Stimulated activated CD4-positive, alpha-beta T cell treated with anti-CD3 and anti-CD28 coated beads, Interleukin-1b, Interleukin-23, amount 100 ng/mL, for 1 hour (primary cell): ENCODE results near the gene FBXL13.
"Not testable (repeated sequence)": the region's sequence is repeated elsewhere in the genome, so short reads cannot be mapped to it uniquely, and the experiment has no call there.

Experiments
- DNase-seq, 2 donors: peaks; one replicate each; pipeline ENCODE4 v3.0.0-alpha.2; 2020; ENCODE audit warnings: low read depth in 2 of 2

Gene FBXL13

GRCh38 chr7:102935450-102936115 lies 139.0 kb downstream of the FBXL13 start:
- no peak for DNase-seq

DNA sequence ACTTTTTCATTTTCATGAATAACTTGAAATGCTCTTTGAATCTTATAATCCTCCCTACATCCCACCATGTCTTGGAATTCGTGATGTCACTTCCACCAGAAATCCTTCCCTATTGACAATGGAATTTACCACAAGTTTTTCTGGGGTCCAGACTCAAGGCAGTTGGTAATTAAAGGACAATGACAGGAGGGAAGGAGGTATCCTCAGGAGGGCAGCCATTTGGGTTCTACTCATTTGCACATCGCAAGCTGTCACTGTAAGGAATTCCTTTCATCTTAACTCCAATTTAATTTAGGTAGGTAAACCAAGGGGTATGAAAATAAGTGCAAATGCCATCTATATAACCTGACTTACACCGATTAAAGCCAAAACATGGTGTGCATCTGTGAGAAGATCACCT lies 139.9 kb downstream of the FBXL13 start:
- no peak for DNase-seq

DNA sequence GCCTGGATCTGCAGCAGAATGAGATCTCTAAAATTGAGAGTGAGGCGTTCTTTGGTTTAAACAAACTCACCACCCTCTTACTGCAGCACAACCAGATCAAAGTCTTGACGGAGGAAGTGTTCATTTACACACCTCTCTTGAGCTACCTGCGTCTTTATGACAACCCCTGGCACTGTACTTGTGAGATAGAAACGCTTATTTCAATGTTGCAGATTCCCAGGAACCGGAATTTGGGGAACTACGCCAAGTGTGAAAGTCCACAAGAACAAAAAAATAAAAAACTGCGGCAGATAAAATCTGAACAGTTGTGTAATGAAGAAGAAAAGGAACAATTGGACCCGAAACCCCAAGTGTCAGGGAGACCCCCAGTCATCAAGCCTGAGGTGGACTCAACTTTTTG lies 140.4 kb downstream of the FBXL13 start:
- DNase-seq = no peak

GRCh38 chr7:102933763-102934162 lies 140.8 kb downstream of the FBXL13 start:
- no peak for DNase-seq

GRCh38 chr7:102931757-102932156 lies 142.8 kb downstream of the FBXL13 start:
- DNase-seq = no peak

- no peak for DNase-seq
Measured at GRCh38 chr7:102927312-102927933, 147.2 kb downstream of the FBXL13 start.

DNA sequence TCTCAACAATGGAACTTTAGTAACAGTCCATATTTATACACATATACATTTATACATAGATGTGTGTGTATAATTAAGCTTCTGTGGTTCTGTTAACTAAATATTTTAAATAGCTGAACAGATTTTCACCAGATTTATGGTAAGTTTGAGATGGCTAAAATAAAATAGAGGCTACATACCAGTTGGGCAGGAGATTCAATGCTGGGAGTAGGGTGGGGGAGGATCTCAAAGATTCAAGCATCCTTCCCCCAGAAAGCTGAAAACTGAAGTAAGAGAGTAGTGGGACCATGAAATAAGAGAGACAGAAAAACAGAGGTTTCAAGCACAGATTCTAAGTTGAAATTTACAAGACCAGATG lies 147.8 kb downstream of the FBXL13 start:
- DNase-seq = no peak

DNA sequence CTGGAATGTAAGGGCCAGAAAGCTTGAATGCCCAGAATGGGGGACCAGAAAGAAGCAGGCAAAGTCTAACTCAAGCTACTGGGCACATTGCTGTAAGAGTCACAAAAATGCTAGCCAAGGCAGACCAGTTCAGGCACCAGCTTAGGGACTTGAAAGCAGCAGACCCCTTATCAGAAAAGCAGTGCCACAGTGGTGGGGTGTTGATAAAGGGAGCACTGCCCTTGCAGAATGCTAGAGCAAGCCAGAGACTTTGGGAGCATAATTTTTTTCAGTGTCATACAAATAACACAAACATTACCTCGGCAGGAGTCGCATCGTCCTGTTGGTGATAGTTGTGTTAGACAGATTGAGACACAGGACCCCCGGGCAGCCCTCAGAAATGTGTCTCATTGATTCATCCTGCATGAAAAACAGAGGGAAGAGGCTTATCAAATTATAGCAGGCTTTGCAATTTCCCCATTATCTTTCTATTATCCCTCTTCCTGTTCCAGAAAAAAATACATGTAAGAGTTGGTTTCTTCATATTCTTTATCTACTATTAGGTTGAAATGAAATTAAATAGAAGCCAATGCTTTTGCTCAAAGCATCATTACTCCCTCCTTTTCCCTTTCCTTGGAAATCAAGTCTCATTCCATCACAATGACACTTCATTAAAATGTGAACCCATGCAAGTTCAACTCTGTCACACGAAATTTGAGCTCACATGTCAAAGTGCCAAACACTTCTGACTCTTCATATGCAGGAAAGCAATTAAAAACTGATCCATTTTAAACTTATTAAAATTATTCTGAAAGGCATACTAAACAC lies 148.4 kb downstream of the FBXL13 start:
- no peak for DNase-seq

DNA sequence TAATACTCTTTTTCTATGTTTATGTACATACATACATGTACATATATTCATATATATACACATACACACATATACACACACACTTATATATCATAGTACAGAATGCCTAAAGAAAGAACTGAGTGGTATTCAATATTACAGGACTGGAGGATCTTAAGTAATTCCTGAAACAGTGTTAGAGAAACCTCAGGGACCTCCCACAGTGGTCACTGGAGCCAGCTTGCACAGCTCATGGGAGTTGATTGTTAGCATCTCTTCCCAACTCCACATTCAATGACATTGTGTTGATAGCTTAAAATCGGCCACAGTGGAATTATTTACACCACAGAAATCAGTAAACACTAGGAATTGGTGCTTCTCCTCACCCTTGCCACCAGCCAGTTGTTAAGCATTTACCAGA lies 155.8 kb downstream of the FBXL13 start:
- DNase-seq = no peak

DNA sequence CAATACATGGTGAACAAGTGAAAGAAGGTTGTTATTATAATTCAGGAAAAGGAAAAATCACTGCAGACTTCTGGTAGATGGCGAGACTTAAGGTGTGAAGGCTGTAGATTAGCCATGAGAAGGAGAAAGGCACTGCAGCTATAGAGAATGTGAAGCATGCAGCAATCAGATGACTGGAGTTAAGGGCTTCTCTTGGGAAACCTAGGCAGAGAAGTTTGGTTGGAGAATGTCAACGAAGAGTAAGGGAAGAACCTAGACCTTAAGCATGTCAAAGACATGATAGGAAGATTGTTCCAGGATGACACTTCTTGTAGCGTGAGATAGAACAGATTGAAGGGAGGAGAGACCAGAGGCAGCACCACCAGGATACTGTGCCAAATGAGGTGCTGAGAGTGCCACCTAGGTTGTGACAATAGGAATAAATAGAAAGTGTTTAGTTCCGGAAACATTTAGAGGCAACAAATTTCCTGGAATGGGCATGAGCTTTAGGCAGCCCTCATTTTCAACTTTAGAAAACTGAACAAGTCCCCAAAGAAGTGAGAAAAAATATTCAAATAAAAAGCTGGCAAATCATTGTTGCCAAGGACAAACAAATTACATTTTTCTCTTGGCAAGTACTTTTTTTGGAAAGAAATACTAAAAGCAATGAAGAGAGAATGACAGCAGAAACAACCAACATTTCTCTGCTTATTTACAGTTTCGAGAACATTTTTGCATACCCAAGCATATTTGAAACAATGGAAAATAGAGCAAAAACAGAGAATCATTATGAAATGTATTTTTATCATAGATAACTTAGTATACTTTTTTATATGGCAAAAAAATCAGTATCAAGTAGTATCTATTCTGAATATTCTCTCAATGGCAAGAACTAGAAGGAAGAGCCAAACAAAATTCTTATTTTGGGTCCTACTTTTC lies 156.9 kb downstream of the FBXL13 start:
- no peak for DNase-seq

DNA sequence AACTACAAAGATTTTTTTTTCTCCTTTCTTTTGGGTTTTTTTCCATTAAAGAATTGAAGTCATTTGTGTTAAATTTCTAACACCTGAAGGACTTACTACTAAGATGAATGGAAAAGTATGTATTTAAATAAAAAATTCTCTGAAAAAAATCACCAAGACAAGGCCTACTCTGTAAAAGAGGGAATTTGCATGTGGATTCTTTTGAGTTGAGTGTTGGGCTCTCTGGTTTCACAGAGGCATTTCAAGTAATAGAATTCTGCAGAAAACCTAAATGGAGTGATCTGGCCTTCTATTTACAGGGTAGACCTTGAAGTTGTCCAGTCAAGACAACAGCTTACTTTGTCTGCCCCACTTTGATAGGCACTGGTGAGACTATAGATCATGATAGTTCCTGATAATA lies 157.7 kb downstream of the FBXL13 start:
- no peak for DNase-seq

DNA sequence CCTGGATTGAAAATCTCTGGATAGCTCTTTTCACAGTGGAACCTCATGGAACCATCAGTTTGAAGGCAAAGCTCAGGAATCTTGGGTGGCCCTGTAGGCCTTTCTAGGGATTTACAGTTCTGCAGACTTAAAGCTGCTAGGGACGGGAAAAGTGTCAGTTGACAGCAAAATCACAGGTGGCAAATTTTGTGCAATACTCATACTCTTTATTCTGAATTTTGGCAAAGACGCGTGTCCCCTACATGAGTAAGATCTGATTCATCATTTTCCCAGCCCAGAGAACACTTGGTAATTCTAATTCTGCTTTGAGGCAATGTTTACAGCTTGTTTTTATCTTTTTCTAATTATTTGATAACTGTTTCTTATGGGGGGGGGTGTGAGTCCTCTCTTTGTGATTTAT lies 158.2 kb downstream of the FBXL13 start:
- no peak for DNase-seq

DNA sequence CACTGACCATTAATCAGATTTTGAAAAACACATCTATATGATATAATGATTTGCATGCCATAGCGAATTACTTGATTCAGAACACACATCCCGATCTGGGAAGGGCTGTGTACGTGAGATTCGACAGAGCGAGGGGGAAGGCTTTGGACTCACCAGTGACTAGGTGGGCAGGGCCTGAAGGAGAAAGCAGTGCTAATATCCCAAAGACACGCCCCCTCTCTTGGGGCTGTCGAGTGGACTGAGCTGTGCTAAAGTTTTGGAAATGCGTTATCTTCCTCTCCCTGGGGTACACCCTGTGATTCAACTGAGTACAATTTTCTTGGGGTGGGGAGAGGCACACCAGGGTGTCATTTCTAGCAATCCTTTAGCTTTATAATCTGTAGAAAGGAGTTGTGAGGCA lies 160.0 kb downstream of the FBXL13 start:
- DNase-seq = no peak

GRCh38 chr7:102913826-102914225 lies 160.8 kb downstream of the FBXL13 start:
- DNase-seq = no peak

GRCh38 chr7:102912742-102913141 lies 161.9 kb downstream of the FBXL13 start, which contains the start of gene LRRC17:
TSS of gene LRRC17 (plus strand) at chr7:102913000. CDS start at chr7:102933914, 20,914 bp downstream.
- DNase-seq = no peak

GRCh38 chr7:102908676-102909075 lies 165.9 kb downstream of the FBXL13 start:
- no peak for DNase-seq

GRCh38 chr7:102903576-102903975 lies 171.0 kb downstream of the FBXL13 start:
- DNase-seq = not testable (repeated sequence)

DNA sequence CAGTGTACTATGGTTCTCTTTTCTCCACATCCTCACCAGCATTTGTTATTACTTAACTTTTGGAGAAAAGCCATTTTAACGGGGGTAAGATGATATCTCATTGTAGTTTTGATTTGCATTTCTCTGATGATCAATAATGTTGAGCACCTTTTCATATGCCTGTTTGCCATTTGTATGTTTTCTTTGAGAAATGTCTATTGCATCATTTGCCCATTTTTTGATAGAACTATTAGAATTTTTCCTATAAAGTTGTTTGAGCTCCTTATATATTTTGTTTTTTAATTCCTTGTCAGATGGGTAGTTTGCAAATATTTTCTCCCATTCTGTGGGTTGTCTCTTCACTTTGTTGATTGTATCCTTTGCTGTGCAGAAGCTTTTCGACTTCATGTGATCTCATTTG lies 172.5 kb downstream of the FBXL13 start:
- not testable (repeated sequence) for DNase-seq

- DNase-seq = no peak
Measured at GRCh38 chr7:102898532-102898859, 176.1 kb downstream of the FBXL13 start.

- no peak for DNase-seq
Measured at GRCh38 chr7:102897856-102898531, 176.6 kb downstream of the FBXL13 start.

- DNase-seq = no peak
Measured at GRCh38 chr7:102897211-102897631, 177.4 kb downstream of the FBXL13 start.
